ENCODE data around the gene ELAVL2.

ELAVL2 gene

GRCh38 chr9:23751633-23752032, 74.4 kb downstream of the ELAVL2 start:
- no peaks in the 10 kb centered on the region for H3K27me3 ChIP-seq (ENCODE audit: control insufficient read depth in 3 of 3, insufficient read depth in 3 of 3, low read depth in 1 of 3, low read length in 3 of 3)
- H2AFZ ChIP-seq (ENCODE audit: low read length) = no peak overlapping the region
- no peak overlapping the region for H2AK5ac ChIP-seq (ENCODE audit: low read depth, low read length)
- H3K18ac ChIP-seq (ENCODE audit: low read length) = no peak overlapping the region
- peaks cover 0 to 12% of the 10 kb centered on the region in 2 donors for H3K36me3 ChIP-seq (replicated peaks in 1 of 2; ENCODE audit: control insufficient read depth in 2 of 2, insufficient read depth in 2 of 2, low read length in 2 of 2)
- no peak overlapping the region for H3K14ac ChIP-seq (ENCODE audit: low read length)
- H3K9ac ChIP-seq (ENCODE audit: low read depth, low read length, poor library complexity) = no peak overlapping the region
- no CpG with 5 or more reads among the region's 4 CpGs for WGBS, 2 donors (ENCODE audit: extremely low coverage in 2 of 2, insufficient read length in 2 of 2, insufficient replicate concordance in 1 of 2)
- H2BK12ac ChIP-seq (ENCODE audit: low read length) = no peak overlapping the region
- peaks cover 0 to 1% of the 10 kb centered on the region in 2 donors for H3K4me1 ChIP-seq (ENCODE audit: control insufficient read depth in 2 of 2, insufficient read depth in 1 of 2, low read depth in 1 of 2, low read length in 2 of 2)
- no peak overlapping the region for H2BK120ac ChIP-seq (ENCODE audit: low read depth, low read length)
- no peaks in the 10 kb centered on the region for H3K79me1 ChIP-seq (ENCODE audit: low read depth, low read length)
- no peak overlapping the region for H3K4me2 ChIP-seq (ENCODE audit: insufficient read depth, low read length, poor library complexity, severe bottlenecking)
- no peak overlapping the region for H2BK15ac ChIP-seq (ENCODE audit: low read length)
- H4K91ac ChIP-seq (ENCODE audit: low read depth, low read length, poor library complexity) = no peak overlapping the region
- no peak overlapping the region for H3K4me3 ChIP-seq (ENCODE audit: low read length in 2 of 2)
- no peak overlapping the region for H3K23ac ChIP-seq (ENCODE audit: low read depth, low read length, poor library complexity)
- no peak overlapping the region for H4K8ac ChIP-seq (ENCODE audit: low read depth, low read length)
- no peak overlapping the region for H3K27ac ChIP-seq (replicated peaks; ENCODE audit: low read length)
- H2BK5ac ChIP-seq (ENCODE audit: low read length) = no peak overlapping the region
- DNase-seq (ENCODE audit: low spot score) = no peak
- H3K4ac ChIP-seq (ENCODE audit: low read length) = no peak overlapping the region
- no peaks in the 10 kb centered on the region for H3K9me3 ChIP-seq (replicated peaks in 1 of 2; ENCODE audit: control insufficient read depth in 2 of 2, insufficient read depth in 1 of 2, low read depth in 1 of 2, low read length in 2 of 2)

GRCh38 chr9:23750808-23751207, 75.2 kb downstream of the ELAVL2 start:
- no peaks in the 10 kb centered on the region for H3K79me1 ChIP-seq (ENCODE audit: low read depth, low read length)
- H3K23ac ChIP-seq (ENCODE audit: low read depth, low read length, poor library complexity) = no peak overlapping the region
- H2BK120ac ChIP-seq (ENCODE audit: low read depth, low read length) = no peak overlapping the region
- no peak overlapping the region for H2AFZ ChIP-seq (ENCODE audit: low read length)
- DNase-seq (ENCODE audit: low spot score) = no peak
- H4K91ac ChIP-seq (ENCODE audit: low read depth, low read length, poor library complexity) = no peak overlapping the region
- no peak overlapping the region for H3K14ac ChIP-seq (ENCODE audit: low read length)
- H3K4me1 ChIP-seq (ENCODE audit: control insufficient read depth in 2 of 2, insufficient read depth in 1 of 2, low read depth in 1 of 2, low read length in 2 of 2) = peaks cover 0 to 1% of the 10 kb centered on the region in 2 donors
- H4K8ac ChIP-seq (ENCODE audit: low read depth, low read length) = no peak overlapping the region
- H3K9me3 ChIP-seq (replicated peaks in 1 of 2; ENCODE audit: control insufficient read depth in 2 of 2, insufficient read depth in 1 of 2, low read depth in 1 of 2, low read length in 2 of 2) = no peaks in the 10 kb centered on the region
- H3K27ac ChIP-seq (replicated peaks; ENCODE audit: low read length) = no peak overlapping the region
- no peak overlapping the region for H3K4ac ChIP-seq (ENCODE audit: low read length)
- H3K9ac ChIP-seq (ENCODE audit: low read depth, low read length, poor library complexity) = no peak overlapping the region
- no peak overlapping the region for H2AK5ac ChIP-seq (ENCODE audit: low read depth, low read length)
- no peak overlapping the region for H3K4me3 ChIP-seq (ENCODE audit: low read length in 2 of 2)
- no CpG with 5 or more reads among the region's 3 CpGs for WGBS, 2 donors (ENCODE audit: extremely low coverage in 2 of 2, insufficient read length in 2 of 2, insufficient replicate concordance in 1 of 2)
- H3K4me2 ChIP-seq (ENCODE audit: insufficient read depth, low read length, poor library complexity, severe bottlenecking) = no peak overlapping the region
- no peak overlapping the region for H2BK5ac ChIP-seq (ENCODE audit: low read length)
- H3K27me3 ChIP-seq (ENCODE audit: control insufficient read depth in 3 of 3, insufficient read depth in 3 of 3, low read depth in 1 of 3, low read length in 3 of 3) = no peaks in the 10 kb centered on the region
- H2BK12ac ChIP-seq (ENCODE audit: low read length) = no peak overlapping the region
- H3K36me3 ChIP-seq (replicated peaks in 1 of 2; ENCODE audit: control insufficient read depth in 2 of 2, insufficient read depth in 2 of 2, low read length in 2 of 2) = peaks cover 0 to 12% of the 10 kb centered on the region in 2 donors
- H3K18ac ChIP-seq (ENCODE audit: low read length) = no peak overlapping the region
- no peak overlapping the region for H2BK15ac ChIP-seq (ENCODE audit: low read length)

GRCh38 chr9:23747088-23748075, 78.7 kb downstream of the ELAVL2 start:
- Histone ChIP-seq H3K18ac (ENCODE audit: low read length) (no peak overlapping the region), H3K4me3 (ENCODE audit: low read length in 2 of 2) (no peak overlapping the region), H3K4me2 (ENCODE audit: insufficient read depth, low read length, poor library complexity, severe bottlenecking) (no peak overlapping the region), H3K23ac (ENCODE audit: low read depth, low read length, poor library complexity) (no peak overlapping the region), H2BK5ac (ENCODE audit: low read length) (no peak overlapping the region), H2AK5ac (ENCODE audit: low read depth, low read length) (no peak overlapping the region), H4K8ac (ENCODE audit: low read depth, low read length) (no peak overlapping the region), H3K4ac (ENCODE audit: low read length) (no peak overlapping the region), H2BK120ac (ENCODE audit: low read depth, low read length) (no peak overlapping the region), H3K27ac (replicated peaks; ENCODE audit: low read length) (no peak overlapping the region), H2AFZ (ENCODE audit: low read length) (no peak overlapping the region), H3K14ac (ENCODE audit: low read length) (no peak overlapping the region), H3K4me1 (ENCODE audit: control insufficient read depth in 2 of 2, insufficient read depth in 1 of 2, low read depth in 1 of 2, low read length in 2 of 2) (peaks cover 0 to 1% of the 10 kb centered on the region in 2 donors), H2BK15ac (ENCODE audit: low read length) (no peak overlapping the region), H4K91ac (ENCODE audit: low read depth, low read length, poor library complexity) (no peak overlapping the region), H3K36me3 (replicated peaks in 1 of 2; ENCODE audit: control insufficient read depth in 2 of 2, insufficient read depth in 2 of 2, low read length in 2 of 2) (no peaks in the 10 kb centered on the region), H2BK12ac (ENCODE audit: low read length) (no peak overlapping the region), H3K9me3 (replicated peaks in 1 of 2; ENCODE audit: control insufficient read depth in 2 of 2, insufficient read depth in 1 of 2, low read depth in 1 of 2, low read length in 2 of 2) (no peaks in the 10 kb centered on the region), H3K27me3 (ENCODE audit: control insufficient read depth in 3 of 3, insufficient read depth in 3 of 3, low read depth in 1 of 3, low read length in 3 of 3) (no peaks in the 10 kb centered on the region), H3K9ac (ENCODE audit: low read depth, low read length, poor library complexity) (no peak overlapping the region), H3K79me1 (ENCODE audit: low read depth, low read length) (no peaks in the 10 kb centered on the region)
- DNase-seq (ENCODE audit: low spot score) = no peak
- WGBS, 2 donors (ENCODE audit: extremely low coverage in 2 of 2, insufficient read length in 2 of 2, insufficient replicate concordance in 1 of 2) = no CpG with 5 or more reads among the region's 5 CpGs

DNA sequence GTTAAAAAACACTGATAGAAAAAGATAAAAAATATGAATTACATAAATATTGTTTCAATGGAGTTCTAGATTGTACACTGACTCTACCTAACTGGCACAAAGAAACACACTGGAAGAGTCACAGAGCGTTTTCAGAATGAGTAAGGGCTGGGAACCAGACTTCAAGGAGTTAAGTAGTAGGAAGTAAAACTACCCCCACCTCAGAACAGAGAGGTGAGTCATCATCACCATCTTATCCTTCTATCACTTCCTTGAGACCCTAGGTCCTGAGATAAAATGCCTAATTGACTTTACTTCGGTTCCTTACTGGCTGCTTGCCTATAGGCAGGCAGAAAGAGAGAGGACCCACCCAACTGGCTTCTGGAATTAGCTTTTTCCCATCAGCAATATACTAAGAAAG, 79.7 kb downstream of the ELAVL2 start:
- no peak overlapping the region for H2BK120ac ChIP-seq (ENCODE audit: low read depth, low read length)
- H3K14ac ChIP-seq (ENCODE audit: low read length) = no peak overlapping the region
- H3K9me3 ChIP-seq (replicated peaks in 1 of 2; ENCODE audit: control insufficient read depth in 2 of 2, insufficient read depth in 1 of 2, low read depth in 1 of 2, low read length in 2 of 2) = no peaks in the 10 kb centered on the region
- H3K23ac ChIP-seq (ENCODE audit: low read depth, low read length, poor library complexity) = no peak overlapping the region
- no peak overlapping the region for H2BK12ac ChIP-seq (ENCODE audit: low read length)
- H3K27ac ChIP-seq (replicated peaks; ENCODE audit: low read length) = no peak overlapping the region
- no peak overlapping the region for H4K91ac ChIP-seq (ENCODE audit: low read depth, low read length, poor library complexity)
- no peak overlapping the region for H4K8ac ChIP-seq (ENCODE audit: low read depth, low read length)
- no peak overlapping the region for H2BK15ac ChIP-seq (ENCODE audit: low read length)
- no CpG with 5 or more reads among the region's 2 CpGs for WGBS, 2 donors (ENCODE audit: extremely low coverage in 2 of 2, insufficient read length in 2 of 2, insufficient replicate concordance in 1 of 2)
- no peaks in the 10 kb centered on the region for H3K27me3 ChIP-seq (ENCODE audit: control insufficient read depth in 3 of 3, insufficient read depth in 3 of 3, low read depth in 1 of 3, low read length in 3 of 3)
- H3K4me1 ChIP-seq (ENCODE audit: control insufficient read depth in 2 of 2, insufficient read depth in 1 of 2, low read depth in 1 of 2, low read length in 2 of 2) = peaks cover 0 to 3% of the 10 kb centered on the region in 2 donors
- no peak overlapping the region for H2AFZ ChIP-seq (ENCODE audit: low read length)
- H2BK5ac ChIP-seq (ENCODE audit: low read length) = no peak overlapping the region
- H3K36me3 ChIP-seq (replicated peaks in 1 of 2; ENCODE audit: control insufficient read depth in 2 of 2, insufficient read depth in 2 of 2, low read length in 2 of 2) = no peaks in the 10 kb centered on the region
- no peak overlapping the region for H2AK5ac ChIP-seq (ENCODE audit: low read depth, low read length)
- no peak overlapping the region for H3K9ac ChIP-seq (ENCODE audit: low read depth, low read length, poor library complexity)
- no peak overlapping the region for H3K4me3 ChIP-seq (ENCODE audit: low read length in 2 of 2)
- H3K18ac ChIP-seq (ENCODE audit: low read length) = no peak overlapping the region
- H3K4ac ChIP-seq (ENCODE audit: low read length) = no peak overlapping the region
- H3K4me2 ChIP-seq (ENCODE audit: insufficient read depth, low read length, poor library complexity, severe bottlenecking) = no peak overlapping the region
- DNase-seq (ENCODE audit: low spot score) = no peak
- H3K79me1 ChIP-seq (ENCODE audit: low read depth, low read length) = no peaks in the 10 kb centered on the region
